Fibroblast of skin of left quadriceps (primary cell): ENCODE data around the gene ZFYVE21.

ENCODE experiments used
- DNase-seq, 2 experiments: peaks; one replicate each; pipeline ENCODE4 v3.0.0-alpha.2; 2013; ENCODE audit warnings: low read depth in 2 of 2

Gene ZFYVE21

GRCh38 chr14:103705504-103706284, 9.9 kb upstream of the ZFYVE21 start:
- DNase-seq = no peak

DNA sequence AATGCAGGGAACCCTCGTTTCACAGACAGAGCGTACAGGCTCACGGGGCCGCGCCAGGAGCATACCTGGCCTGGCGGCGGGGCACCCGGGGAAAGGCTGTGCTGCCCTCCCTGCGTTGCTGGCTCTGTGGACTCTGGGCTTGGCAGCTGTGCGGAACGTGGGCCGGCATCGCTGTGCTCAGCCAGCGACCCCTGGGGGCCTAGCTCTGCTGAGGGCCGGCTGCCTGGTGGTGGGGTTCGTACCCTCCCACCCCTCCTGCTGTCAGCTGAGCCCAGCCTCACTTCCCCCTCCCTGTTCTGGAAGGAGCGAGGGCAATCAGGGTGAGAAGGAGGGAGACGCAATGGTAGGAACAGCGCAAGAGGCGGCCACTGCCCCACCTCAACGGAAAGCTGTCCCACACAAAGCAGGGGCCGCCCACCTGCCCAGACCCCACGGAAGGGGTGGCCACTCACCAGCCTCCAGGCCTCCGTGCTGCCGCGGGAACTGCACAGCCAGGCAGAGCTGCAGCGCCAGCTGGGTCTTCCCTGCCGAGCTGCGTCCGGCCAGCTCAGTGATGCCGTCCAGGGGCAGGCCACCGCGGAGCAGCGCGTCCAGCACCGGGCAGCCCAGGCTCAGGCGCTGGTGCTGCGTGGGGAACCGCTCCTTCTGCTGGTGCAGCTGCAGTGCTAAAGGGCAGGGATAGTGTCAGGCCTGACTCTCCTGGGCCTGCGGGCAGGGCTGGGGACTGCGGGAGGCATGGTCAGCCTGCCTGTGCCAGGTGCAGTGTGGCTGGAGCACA, 8.9 kb upstream of the ZFYVE21 start:
- no peak for DNase-seq

DNA sequence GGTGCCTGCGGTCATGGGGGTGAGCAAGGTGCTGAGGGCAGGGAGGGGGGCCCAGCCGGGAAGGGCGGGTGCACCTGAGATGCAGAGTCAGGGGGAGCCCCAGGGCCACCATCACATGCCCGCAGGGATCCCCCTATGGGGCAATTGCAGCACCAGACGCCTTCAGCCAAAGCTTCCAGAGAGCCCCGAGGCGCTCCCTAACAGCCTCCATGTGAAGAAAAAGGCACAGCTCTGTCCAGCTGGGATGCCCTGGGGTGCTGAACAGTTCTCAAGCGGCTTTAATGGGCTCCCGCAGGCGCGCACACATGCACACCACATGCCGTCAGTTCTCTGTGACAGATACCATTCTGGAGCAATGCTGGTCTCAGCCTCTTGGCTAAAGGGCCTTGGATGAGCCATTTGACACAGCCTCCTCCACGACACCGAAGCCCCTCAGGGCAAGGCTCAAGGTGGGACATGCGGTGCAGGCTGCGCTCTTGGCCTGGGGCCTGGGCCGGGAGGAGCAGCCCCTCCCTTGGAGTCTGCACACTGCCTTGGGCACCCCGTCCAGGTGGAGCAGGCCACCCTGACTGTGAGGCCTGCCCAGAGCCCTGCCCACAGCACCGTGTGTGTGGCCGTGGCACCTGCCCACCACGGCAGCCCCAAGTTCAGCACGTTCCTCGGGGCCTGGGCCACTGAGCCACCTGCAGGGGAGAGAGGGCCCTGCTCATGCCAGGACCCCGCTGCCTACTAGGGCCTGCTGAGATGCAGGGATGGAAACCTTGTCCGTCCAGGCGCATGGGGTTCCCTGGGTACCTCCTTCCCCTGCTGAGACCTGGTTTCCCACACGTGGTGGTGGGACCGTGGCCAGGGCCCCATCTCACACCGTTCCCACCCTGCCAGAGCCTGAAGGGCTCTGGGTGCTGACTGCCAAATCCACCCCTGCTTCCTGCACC, 8.0 kb upstream of the ZFYVE21 start:
- DNase-seq = no peak

DNA sequence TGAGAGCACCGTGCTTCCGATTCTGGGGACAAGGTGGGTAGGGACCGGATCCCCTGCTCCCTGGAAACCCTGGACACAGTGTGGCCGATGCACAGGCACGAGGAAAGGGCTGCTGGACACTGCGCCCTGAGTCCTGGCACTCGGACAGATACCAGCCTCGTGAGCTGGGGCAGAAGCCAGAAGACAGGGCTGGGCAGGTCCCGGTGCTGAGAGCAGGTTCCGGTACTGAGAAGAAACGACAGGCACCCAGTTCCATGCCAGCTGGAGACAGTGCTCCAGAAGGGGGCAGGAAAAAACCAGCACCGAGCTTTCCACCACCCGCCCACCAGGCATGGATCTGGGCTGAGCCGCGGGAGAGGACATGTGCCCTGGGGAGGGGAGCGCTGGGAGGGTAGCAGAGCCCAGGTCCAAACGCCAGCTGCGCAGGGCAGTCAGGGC, 6.8 kb upstream of the ZFYVE21 start:
- no peak for DNase-seq

- no peak for DNase-seq
These were observed 5.8 kb upstream of the ZFYVE21 start for GRCh38 chr14:103709814-103710213.

- no peak for DNase-seq
These were observed 4.7 kb upstream of the ZFYVE21 start for GRCh38 chr14:103710771-103711377.

DNA sequence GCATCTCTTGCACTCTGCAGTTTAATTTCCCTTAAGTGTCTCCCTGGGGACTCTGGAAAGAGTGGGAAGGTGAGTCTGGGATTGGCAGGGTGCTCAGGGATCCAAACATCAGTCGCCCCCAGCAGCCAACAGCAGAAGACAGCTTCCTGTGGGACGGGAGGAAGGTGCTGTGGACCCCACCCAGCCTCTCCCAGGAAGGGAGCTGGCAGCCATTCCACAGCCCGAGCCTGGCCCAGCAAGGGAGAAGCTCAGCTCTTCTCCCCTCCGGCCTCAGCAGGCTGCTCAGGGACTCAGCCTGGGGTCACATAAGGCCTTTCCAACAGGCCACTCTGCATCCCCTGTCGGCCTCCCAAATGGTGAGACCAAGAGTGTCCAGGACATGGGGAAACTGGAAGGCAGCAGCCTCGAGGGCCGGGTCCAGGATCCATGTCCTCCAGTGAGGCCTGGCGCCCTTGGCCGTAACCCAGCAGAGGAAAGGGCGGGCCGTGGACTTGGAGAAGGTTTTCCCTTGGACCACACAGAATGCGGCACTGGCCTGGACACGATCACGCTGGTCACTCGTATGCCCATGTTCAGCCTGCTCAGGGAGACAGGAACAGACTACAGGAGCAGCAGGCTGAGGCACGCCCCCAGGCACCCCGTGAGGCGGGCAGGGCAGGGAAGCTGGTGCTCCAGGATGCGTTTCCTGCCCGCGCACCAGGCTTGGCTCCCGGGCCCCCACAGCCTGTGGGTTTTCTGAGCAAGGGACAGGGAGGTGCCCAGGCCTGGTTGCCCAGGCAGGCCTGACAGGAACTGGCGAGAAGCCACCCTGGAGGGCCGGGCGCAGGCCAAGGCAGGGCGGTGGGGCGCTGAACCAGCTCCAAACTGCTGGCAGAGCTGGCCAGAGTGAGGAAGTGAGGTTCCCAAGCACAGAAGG, 3.8 kb upstream of the ZFYVE21 start:
- DNase-seq = no peak

GRCh38 chr14:103712633-103713247, 2.9 kb upstream of the ZFYVE21 start:
- DNase-seq = no peak

DNA sequence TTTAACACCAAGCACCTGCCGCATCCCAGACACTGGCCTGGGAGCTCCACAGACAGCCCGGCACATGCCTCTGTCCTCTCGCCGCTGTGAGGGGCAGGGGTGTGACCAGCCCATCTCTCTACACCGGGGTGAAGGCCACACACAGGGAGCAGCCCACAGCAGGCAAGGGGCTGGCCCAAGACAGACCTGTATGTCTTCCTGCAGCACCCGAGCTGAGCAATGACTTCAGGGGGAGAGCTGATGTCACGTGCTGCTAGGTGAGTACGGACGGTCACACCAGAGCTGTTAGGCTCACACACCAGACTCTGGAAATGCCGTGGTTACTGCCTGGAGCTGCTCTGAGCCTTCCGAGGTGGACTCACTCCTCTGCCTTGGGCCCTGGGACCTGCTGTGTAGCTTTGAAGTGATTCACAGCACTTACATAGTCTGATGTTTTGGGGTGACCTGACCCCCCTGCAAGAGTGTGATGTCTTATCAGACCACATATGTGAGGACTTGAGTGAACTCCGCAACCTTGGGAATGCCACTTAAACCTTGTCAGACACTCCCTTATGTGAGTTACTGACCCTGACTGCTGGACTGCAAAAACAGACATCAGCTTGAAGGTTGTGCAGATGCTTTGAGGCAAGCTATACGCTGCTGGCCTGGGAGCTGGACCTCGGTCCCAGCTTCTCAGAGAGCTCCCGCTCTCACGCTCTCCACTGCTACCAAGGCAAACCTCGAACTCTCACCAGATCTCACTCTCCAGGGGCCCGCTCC, 2.1 kb upstream of the ZFYVE21 start:
- DNase-seq = no peak

GRCh38 chr14:103714063-103714724, 1.4 kb upstream of the ZFYVE21 start:
- no peak for DNase-seq

GRCh38 chr14:103716091-103716801, 636 bp downstream of the ZFYVE21 start:
- no peak for DNase-seq

GRCh38 chr14:103716899-103717411, 1.3 kb downstream of the ZFYVE21 start:
- DNase-seq = no peak

GRCh38 chr14:103718572-103718971, 3.0 kb downstream of the ZFYVE21 start:
- peak; percentile 22 to 26 for DNase-seq

DNA sequence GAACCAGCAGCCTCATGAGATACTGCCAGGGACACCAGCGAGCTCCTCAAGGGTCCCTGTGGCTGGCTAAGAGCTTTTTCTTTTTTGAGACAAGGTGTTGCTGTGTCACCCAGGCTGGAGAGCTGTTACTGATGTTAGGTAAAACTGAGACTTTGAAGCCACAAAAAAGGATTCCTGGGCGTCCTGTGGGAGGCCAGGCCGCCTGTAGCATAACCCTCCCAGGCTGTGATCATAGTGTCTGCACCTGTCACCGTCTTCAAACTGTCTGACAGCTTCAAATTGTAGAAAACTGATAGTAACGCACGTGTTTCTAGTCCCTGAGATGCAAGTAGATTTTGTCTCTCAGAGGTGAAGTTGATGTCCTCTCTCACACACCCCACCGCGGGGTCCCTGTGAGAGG, 4.1 kb downstream of the ZFYVE21 start:
- DNase-seq = no peak

DNA sequence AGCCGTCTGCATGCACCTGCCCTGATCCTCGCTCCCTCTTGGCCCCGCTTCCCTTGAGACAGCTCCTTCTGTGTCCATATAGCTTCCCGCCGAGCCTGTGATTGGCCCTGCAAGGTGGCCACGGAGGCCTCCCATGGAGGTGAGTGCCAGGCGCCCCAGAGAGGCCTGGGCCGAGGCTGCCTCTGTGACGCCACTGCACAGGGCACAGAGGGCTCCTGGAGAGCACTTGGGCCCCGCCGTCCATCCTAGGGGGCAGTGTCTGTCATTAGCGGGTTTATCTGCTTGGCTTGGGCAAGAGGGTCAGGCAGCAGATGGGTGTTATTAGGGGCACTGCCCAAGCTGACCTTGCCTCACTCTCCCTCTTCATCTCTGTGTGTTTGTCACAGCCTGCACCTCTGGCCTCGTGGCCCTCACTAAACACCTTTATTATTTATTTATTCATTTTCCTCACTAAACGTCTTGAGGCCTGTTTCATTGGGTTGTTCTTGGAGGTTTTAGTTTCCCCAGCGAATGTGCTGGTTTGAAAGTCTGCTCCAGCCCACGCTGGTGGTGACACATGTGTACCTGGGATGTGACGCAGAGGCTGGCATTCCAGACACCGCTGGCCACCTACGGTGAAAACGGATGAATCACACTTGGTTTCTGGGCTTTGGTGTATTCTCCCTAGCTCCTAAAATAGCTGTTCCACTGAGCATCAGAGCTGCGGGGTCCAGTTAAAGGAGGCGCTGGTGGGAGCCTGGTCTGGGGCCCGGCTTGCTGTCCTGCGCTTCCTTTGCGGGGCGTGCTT, 5.9 kb downstream of the ZFYVE21 start:
- DNase-seq = no peak

GRCh38 chr14:103723748-103724081, 8.1 kb downstream of the ZFYVE21 start:
- no peak for DNase-seq

DNA sequence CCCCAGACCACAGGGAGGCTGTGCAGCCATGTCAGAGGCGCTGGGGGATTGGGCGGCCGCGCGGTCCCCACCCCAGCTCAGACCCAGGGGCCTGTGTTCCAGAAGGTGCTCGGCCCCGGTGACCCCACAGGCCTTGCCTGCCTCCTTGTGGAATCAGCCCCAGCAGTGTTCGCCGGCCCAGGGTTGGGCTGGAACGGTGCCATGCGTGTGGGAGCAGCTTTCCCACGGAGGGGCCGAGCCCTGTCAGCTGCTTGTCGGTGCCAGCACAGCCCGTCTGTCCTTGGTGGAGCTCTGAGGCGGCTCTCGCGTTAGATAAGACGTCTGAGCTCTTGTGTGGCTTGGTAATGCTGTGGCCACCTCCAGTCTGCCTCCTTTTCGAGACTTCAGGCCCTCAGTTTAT, 8.5 kb downstream of the ZFYVE21 start:
- DNase-seq = no peak
